ENCODE results near the gene GNL1. TPM values are rescaled to one million over a fixed set of nuclear protein-coding genes. Genes with fewer than 3 reads are reported as not detected.

Gene GNL1
- total and polyA plus RNA-seq, 2 of the 8 experiments (the other 6 are each of a cell fraction or from before 2014, with no cell fraction given) = 42.4 to 67.8 TPM

DNA sequence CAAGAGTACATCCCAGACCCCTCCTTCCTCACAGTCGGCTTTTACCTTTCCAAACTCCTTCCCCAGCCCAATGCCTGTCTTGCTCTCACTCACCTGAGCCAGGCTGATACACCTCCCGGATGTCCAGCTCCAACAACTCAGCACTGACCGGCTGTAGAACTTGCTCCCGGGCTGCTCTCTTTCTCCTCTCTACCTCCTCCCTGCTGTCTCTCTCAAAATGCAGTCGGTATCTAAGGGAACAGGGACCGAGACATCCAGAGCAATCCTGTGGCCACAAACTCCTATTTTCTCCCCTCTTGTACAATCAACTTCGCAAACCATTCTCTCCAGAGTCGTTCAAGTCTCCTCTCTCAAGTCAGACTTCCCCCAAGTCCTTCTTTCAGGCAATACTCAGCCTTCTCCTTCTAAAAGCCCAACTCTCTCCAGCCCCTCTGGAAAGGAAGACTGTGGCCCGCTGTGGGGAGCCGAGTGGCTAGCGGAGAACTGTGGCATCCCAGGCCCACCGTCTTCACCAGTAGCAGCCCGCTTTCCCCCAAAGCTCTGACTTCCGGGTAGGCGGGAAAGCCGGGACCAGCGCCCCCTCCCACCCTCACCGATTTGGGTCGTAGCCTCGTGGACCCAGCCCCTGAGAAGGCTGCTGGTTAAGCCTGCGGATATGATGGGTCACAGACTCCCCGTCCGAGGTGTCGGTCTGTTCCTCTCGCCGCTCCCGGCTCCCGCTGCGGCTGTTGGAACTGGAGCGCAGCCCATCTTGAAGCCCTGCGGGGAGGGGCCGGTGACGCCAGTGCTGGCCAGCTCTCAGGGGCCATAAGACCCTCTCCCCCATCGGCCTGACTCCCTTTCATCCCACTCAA, 1.1 kb downstream of the GNL1 start (continued):
- TF ChIP-seq EGR1 (IDR thresholded peaks at IDR 0.05; ENCODE audit: borderline replicate concordance, low read depth, low read length) (no peak), EP300 (IDR thresholded peaks at IDR 0.05; ENCODE audit: borderline replicate concordance in 1 of 2, low read depth in 2 of 2, low read length in 2 of 2) (no peak), JUN (IDR thresholded peaks at IDR 0.05; ENCODE audit: low read depth, low read length) (no peak), SP4 (IDR thresholded peaks at IDR 0.05; ENCODE audit: low read length) (no peak), RFX5 (IDR thresholded peaks at IDR 0.05; ENCODE audit: borderline replicate concordance, low read depth, low read length) (no peak)

Measured in H1 (cell line).